DLD1 (cell line): Measurements from ENCODE around the gene ANKRD40CL.
"Not testable (repeated sequence)": the region's sequence is repeated elsewhere in the genome, so short reads cannot be mapped to it uniquely, and the experiment has no call there.

Source experiments
- in situ Hi-C: cut with HindIII; loops from 2 replicates; pipeline ENCODE4 v1.10.0; 2017; ENCODE audit warnings: low sequenced_read_pairs

The ANKRD40CL gene

GRCh38 chr17:50767446-50767845 is at the start of gene ANKRD40CL:
TSS of gene ANKRD40CL (minus strand) at chr17:50767518. CDS start at chr17:50766913, 605 bp downstream.
- in situ Hi-C loops, result no loop called here

GRCh38 chr17:50816271-50816670 is 49.0 kb upstream of the ANKRD40CL start:
- in situ Hi-C loops, result no loop called here

- in situ Hi-C loops, result no loop called here
Measured at GRCh38 chr17:50815400-50815799, 48.1 kb upstream of the ANKRD40CL start.

- in situ Hi-C loops, result no loop called here
Measured at GRCh38 chr17:50813583-50813982, 46.3 kb upstream of the ANKRD40CL start.

DNA sequence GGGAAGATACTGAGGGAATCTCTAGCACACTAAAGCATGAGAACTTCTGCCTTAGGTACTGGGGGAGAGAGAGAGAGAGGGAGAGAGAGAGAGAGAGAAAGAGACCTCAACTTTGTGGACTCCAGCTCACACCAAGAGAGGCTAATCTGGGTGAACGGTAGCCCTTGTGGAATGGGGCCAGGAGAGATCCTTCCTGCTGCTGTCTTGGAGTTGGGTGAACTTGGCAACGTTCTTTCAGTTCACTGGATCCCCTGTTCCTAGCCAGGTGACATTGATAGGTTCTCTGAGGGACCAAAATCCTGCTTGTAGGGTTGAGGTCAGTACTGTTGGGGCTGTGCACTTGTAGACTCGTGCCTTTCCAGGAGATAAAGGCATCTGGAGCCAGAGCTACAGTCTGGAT is 41.6 kb upstream of the ANKRD40CL start:
- in situ Hi-C loops, result no loop called here

- in situ Hi-C loops, result no loop called here
Measured at GRCh38 chr17:50808413-50808812, 41.1 kb upstream of the ANKRD40CL start.

DNA sequence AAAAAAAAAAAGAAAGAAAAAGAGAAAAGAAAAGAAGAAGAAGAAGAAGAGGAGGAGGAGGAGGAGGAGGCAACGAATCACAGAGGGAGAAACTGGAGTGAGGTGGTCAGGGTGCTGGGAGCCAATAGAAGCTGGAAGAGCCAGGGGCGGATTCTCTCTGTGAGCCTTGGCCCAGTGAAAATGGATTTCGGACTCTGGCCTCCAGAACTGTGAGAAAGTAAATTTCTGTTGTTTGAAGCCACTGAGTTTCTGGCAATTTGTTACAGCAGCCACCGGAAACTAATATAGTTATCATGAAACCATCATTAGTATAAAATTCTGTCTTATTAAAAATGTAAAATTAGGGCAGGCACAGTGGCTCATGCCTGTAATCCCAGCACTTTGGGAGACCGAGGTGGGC is 40.4 kb upstream of the ANKRD40CL start:
- in situ Hi-C loops, result no loop called here

- in situ Hi-C loops, result no loop called here
Measured at GRCh38 chr17:50807009-50807408, 39.7 kb upstream of the ANKRD40CL start.

DNA sequence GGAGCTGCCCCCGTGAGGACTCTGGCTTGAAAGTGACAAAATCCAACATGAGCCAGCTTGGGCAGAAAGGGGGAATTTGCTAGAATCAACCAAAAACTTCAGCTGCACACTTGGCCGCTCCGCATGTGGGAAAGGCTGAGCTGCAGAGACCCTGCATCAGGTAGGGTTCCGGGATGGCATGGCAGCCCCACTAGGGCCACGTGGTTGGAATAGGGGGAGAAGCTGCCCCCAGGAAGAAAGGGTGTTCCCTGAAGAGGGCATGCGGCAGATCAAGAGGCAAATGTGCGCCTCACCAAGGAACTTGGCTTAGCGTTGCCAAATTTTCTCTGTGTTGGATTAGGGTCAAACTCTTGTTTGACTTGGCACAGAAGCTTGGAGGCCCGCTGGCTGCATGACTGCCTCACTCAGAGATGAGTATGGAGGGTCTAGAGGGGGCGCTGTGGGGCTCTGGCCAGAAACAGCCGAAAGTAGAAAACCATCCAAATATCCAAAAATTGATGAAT is 38.9 kb upstream of the ANKRD40CL start:
- in situ Hi-C loops, result no loop called here

- in situ Hi-C loops, result no loop called here
Measured at GRCh38 chr17:50805486-50805885, 38.2 kb upstream of the ANKRD40CL start.

GRCh38 chr17:50804749-50805475 is 37.6 kb upstream of the ANKRD40CL start:
- in situ Hi-C loops, result not testable (repeated sequence)

- in situ Hi-C loops, result no loop called here
Measured at GRCh38 chr17:50803676-50804075, 36.4 kb upstream of the ANKRD40CL start.

- in situ Hi-C loops, result no loop called here
Measured at GRCh38 chr17:50802609-50803571, 35.6 kb upstream of the ANKRD40CL start.

DNA sequence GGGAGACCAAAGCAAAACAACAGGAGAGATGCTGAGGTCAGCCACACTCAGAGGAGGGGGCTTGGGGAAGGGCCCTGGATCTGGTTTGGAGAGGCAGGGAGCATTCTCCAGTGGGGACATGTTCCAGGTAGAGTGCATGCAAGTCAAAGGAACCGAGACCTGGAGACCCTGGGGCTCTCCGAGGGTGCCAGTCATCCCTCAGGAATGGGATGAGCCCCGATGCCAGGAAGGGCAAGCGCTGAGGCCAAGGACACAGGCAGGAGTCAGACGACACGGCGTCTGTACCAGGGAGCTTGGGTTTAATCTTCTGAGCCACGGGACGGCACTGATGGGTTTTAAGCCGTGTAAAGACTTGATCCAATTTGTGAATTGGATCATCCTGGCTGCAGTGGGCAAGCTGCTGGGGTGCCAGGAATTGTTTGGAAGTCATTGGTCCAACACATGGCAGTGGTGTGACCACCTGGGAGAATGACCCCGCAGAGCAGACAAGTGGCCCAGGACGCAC is 32.9 kb upstream of the ANKRD40CL start:
- in situ Hi-C loops, result no loop called here

DNA sequence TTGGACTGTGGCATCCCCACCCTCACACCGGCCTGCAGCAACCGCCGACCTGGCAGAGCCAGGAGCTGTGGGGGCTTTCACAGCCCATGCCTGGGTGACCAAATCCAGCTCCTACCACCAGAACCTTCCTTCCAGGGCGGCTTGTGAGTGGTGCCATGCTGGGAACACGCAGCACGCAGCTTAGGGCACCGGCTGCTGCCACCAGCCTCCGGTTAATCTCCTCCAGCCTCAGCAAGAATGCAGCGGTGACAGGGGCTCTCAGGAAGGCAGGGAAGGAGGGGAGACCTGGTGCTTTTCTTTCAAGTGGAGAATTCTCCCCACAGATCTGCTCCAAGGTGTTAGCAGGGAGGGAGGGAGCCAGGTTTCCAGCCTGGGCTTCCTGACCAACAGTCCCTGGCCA is 32.3 kb upstream of the ANKRD40CL start:
- in situ Hi-C loops, result no loop called here

DNA sequence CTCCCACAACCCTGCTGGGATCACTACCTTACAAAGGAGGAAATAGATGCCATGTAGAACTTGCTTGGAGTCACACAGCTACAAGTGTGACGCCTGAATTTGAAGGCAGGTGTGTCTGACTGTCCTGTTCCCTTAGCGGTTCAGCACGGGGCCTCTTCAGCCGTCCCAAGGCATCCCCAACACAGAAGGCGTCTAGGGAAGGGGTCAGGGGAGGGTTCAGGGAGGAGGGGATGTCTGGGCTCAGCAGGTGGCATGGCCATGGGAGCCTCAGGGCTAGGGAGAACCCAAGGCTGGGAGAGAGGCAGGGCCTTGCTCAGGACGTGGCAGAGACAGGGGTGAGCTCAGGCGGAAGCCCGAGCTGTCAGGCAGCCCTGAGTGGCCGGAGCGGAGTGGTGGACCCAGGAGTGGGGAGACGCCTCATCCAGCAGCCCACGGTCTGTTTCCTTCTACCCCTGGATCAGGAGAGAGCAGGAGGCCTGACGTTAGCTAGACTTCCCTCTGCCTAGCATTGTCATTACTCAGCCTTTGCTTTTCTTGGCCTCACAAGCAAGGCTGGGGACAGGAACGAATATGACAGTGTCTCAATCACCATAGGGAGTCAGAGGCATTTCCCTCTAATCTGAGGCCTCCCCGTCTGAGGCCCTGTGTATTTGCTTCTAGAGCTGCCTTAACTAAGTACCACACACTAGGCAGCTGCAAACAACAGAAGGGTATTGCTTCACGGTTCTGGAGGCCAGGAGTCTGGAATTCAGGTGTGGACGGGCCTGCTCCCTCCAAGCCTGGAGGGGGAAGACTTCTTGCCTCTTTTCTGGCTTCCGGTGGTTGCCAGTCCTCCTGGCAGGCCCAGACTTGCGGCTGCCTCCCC is 31.3 kb upstream of the ANKRD40CL start:
- in situ Hi-C loops, result no loop called here

DNA sequence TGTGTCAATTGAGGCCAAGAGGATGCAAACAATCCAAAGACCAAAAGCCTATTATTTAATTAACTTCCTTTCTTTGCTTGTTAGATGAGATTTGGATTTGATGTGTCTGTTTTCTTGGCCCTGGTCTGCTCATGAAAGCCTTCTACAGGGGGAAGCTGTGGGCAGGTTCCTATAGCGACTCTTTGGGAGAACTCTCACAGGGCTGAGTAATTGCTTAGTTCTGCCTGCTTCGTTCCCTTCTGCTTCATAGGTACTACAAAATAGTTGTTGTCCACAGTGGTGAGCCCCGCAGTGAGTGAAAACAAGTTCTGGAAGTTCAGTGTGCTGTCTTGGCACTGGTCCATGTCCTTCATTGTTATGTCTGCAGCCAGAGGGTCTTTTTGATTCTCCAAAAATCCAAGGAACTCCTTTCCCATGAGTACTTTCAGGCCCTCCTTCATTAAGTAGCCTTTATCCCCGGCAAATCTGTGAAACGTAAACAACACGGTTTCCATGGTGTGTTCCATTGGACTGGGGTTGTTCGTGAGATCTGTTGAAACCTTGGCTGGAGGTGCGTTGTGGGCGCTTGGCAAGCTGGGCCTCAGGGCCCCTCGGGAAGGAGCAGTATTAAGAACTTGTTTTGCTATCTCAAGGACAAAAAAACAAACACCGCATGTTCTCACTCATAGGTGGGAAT is 30.0 kb upstream of the ANKRD40CL start:
- in situ Hi-C loops, result no loop called here

- in situ Hi-C loops, result no loop called here
Measured at GRCh38 chr17:50794361-50794760, 27.0 kb upstream of the ANKRD40CL start.

DNA sequence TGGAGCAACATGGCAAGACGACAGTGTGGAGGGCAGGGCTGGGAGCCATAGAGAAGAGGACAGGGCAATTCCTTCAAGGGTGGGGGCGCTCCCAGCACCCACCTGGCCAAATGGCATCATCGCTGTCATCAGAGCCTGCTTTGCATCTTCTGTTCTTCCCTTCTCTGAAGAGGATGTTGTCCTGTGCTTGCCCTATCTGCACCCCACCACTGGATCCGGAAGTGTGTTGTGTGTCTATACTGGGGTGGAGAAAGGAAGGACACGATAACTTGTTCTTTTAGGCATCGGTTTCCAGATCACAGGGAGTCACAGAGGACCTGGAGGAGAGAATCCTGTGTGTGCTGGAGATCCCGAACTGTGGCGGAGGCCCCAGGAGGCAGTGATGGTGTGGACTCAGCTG is 25.7 kb upstream of the ANKRD40CL start:
- in situ Hi-C loops, result no loop called here

DNA sequence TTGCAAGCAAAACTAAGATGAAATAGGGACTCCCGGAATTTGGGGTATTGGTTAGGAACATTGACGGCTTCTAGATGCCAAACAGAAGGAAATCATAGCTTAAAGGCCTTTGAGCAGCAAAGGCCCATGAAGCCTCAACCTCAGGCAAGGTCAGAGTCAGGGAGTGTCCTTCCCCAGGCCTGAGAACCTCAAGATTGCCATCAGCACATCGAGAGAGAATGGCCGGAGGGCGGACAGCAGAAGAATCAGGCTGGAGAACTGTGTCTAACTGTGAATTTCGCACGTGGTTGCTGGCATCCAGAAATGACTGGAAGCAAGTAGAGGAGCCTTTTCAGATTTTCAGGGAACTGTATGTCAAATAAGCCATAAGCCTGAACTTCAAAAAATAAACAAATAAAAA is 24.8 kb upstream of the ANKRD40CL start:
- in situ Hi-C loops, result no loop called here
